Activated T-cell treated with anti-CD3 and anti-CD28 coated beads, Interleukin-2, amount 50 U/mL, for 24 hours (primary cell): ENCODE data around the gene JCAD.

Experiments used
- DNase-seq: peaks from one replicate; pipeline ENCODE4 v3.0.0-alpha.2; 2020
- H3K27ac Mint-ChIP-seq: 2 replicates; pipeline ENCODE4 v1.8.0; 2020; ENCODE audit warnings: mild to moderate bottlenecking, mixed read lengths
- H3K27me3 Mint-ChIP-seq: 2 replicates; pipeline ENCODE4 v1.8.0; 2020; ENCODE audit warnings: mixed read lengths
- H3K36me3 Mint-ChIP-seq: 2 replicates; pipeline ENCODE4 v1.8.0; 2020; ENCODE audit warnings: low read depth, mixed read lengths
- H3K4me1 Mint-ChIP-seq: 2 replicates; pipeline ENCODE4 v1.8.0; 2020; ENCODE audit warnings: low read depth, mixed read lengths
- H3K4me3 Mint-ChIP-seq: 2 replicates; pipeline ENCODE4 v1.8.0; 2020; ENCODE audit warnings: mild to moderate bottlenecking, moderate library complexity, mixed read lengths
- H3K9me3 Mint-ChIP-seq: 2 replicates; pipeline ENCODE4 v1.8.0; 2020; ENCODE audit warnings: mixed read lengths

JCAD gene

GRCh38 chr10:30057894-30058556 lies 1.4 kb downstream of the JCAD start:
- H3K27me3 Mint-ChIP-seq, result peaks cover 75% of the 10 kb centered on the region
- H3K36me3 Mint-ChIP-seq, result no peaks in the 10 kb centered on the region
- DNase-seq, result no peak
- H3K27ac Mint-ChIP-seq, result no peak overlapping the region
- no peaks in the 10 kb centered on the region for H3K9me3 Mint-ChIP-seq
- peak overlapping the region; percentile 38 for H3K4me3 Mint-ChIP-seq
- H3K4me1 Mint-ChIP-seq, result peaks cover 9% of the 10 kb centered on the region

DNA sequence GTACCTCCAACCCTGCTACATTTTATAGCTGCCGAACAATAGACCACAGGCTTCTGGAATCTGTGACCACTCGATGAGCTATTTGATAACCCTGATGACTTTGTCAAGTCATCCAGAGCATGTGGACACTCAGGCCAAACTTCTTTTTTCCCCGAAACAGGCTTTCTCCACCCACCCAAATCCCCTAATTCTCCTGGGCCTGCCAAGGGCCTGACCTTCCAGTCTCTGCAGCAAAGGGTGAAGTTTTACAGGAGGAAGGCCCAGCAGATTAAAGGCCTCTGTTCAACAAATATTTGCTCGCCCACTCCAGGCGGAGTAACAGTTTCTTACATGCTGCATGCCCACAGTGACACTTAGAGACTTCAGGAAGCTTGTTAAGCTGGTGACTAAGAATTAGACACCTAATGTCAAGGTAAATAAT lies 2.0 kb downstream of the JCAD start:
- H3K4me1 Mint-ChIP-seq, result peaks cover 9% of the 10 kb centered on the region
- H3K9me3 Mint-ChIP-seq, result no peaks in the 10 kb centered on the region
- H3K36me3 Mint-ChIP-seq, result no peaks in the 10 kb centered on the region
- no peak overlapping the region for H3K27ac Mint-ChIP-seq
- no peak overlapping the region for H3K4me3 Mint-ChIP-seq
- H3K27me3 Mint-ChIP-seq, result peaks cover 69% of the 10 kb centered on the region
- no peak for DNase-seq

GRCh38 chr10:30056767-30057355 lies 2.5 kb downstream of the JCAD start:
- H3K36me3 Mint-ChIP-seq, result no peaks in the 10 kb centered on the region
- H3K4me1 Mint-ChIP-seq, result peaks cover 9% of the 10 kb centered on the region
- H3K4me3 Mint-ChIP-seq, result no peak overlapping the region
- peaks cover 69% of the 10 kb centered on the region for H3K27me3 Mint-ChIP-seq
- H3K27ac Mint-ChIP-seq, result no peak overlapping the region
- DNase-seq, result no peak
- no peaks in the 10 kb centered on the region for H3K9me3 Mint-ChIP-seq

DNA sequence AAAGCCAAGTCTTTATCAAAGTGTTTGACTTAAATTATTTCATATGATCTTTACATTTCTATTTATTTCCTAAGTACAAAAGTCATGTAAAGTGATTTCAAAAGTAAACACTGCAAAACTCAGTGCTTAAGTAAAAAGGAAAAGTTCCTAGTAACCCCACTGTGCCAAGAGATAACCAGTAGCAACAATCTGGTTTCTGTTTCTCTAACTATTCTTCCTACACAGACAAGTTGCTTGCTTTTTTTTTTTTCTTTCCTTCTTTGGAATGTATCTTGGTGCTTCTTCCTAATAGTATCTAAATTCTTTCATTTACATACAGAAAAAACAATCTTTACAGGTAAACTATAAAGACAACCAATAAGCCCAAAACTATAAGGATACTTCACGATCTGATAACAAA lies 3.1 kb downstream of the JCAD start:
- DNase-seq, result no peak
- Mint-ChIP-seq H3K27me3 (peaks cover 67% of the 10 kb centered on the region), H3K27ac (no peak overlapping the region), H3K36me3 (no peaks in the 10 kb centered on the region), H3K9me3 (no peaks in the 10 kb centered on the region), H3K4me1 (peaks cover 9% of the 10 kb centered on the region), H3K4me3 (no peak overlapping the region)

GRCh38 chr10:30055226-30055662 lies 4.1 kb downstream of the JCAD start:
- Mint-ChIP-seq H3K27ac (no peak overlapping the region), H3K36me3 (no peaks in the 10 kb centered on the region), H3K9me3 (no peaks in the 10 kb centered on the region), H3K4me1 (peaks cover 9% of the 10 kb centered on the region), H3K4me3 (no peak overlapping the region), H3K27me3 (peaks cover 65% of the 10 kb centered on the region)
- no peak for DNase-seq

DNA sequence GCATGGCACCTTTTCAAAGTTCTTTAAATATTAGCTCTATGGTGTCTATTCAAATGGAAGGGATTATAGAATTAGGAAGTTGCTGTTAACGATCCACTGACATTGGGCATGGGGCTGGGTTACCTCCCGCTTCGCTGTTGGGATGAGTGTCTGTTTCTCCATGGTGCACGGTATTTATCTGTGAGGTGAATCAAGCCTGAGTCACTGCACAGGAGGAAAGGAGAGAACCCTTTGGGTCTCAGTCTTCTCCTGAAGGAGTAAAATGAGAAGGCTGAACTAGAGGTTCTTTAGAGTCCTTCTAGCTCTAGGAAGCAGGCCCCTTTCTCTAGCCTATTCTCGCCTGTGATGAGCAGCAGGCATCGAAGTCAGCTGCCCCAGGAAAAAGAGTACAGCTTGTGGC lies 7.3 kb downstream of the JCAD start:
- no peak for DNase-seq
- Mint-ChIP-seq H3K27me3 (peaks cover 70% of the 10 kb centered on the region), H3K4me1 (peaks cover 18% of the 10 kb centered on the region)

GRCh38 chr10:30051220-30051619 lies 8.2 kb downstream of the JCAD start:
- Mint-ChIP-seq H3K27me3 (peaks cover 69% of the 10 kb centered on the region), H3K36me3 (no peaks in the 10 kb centered on the region), H3K4me3 (no peak overlapping the region), H3K9me3 (no peaks in the 10 kb centered on the region), H3K4me1 (peaks cover 18% of the 10 kb centered on the region), H3K27ac (no peak overlapping the region)
- no peak for DNase-seq

More for the DNA sequence above, 7.3 kb downstream of the JCAD start:
- Mint-ChIP-seq H3K4me3 (no peak overlapping the region), H3K27ac (no peak overlapping the region), H3K36me3 (no peaks in the 10 kb centered on the region), H3K9me3 (no peaks in the 10 kb centered on the region)

DNA sequence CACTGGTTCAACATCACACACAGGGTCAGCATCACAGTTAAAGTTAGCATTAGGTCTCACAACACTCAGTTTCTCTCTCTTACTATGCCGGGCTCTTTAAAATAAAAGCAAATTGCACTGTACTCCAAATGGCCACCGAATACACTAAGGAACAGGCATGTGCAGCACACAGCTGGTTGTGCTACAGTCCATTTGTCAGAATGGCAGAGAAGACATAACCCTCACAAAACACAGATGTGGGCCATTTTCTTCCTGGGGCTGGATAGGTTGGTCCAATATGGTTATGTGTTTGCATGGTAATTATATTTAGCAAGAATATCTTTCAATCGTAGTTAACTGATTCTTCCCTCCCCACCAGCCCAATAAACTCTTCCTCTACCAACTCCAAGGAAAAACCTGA lies 9.0 kb downstream of the JCAD start:
- Mint-ChIP-seq H3K27me3 (peaks cover 72% of the 10 kb centered on the region), H3K36me3 (no peaks in the 10 kb centered on the region), H3K4me1 (peaks cover 18% of the 10 kb centered on the region), H3K27ac (no peak overlapping the region), H3K9me3 (no peaks in the 10 kb centered on the region), H3K4me3 (no peak overlapping the region)
- no peak for DNase-seq

- H3K9me3 Mint-ChIP-seq, result no peaks in the 10 kb centered on the region
- H3K27ac Mint-ChIP-seq, result no peak overlapping the region
- peaks cover 18% of the 10 kb centered on the region for H3K4me1 Mint-ChIP-seq
- no peak for DNase-seq
- peaks cover 77% of the 10 kb centered on the region for H3K27me3 Mint-ChIP-seq
- no peaks in the 10 kb centered on the region for H3K36me3 Mint-ChIP-seq
- H3K4me3 Mint-ChIP-seq, result no peak overlapping the region
These were observed 10.4 kb downstream of the JCAD start for GRCh38 chr10:30048768-30049517.

DNA sequence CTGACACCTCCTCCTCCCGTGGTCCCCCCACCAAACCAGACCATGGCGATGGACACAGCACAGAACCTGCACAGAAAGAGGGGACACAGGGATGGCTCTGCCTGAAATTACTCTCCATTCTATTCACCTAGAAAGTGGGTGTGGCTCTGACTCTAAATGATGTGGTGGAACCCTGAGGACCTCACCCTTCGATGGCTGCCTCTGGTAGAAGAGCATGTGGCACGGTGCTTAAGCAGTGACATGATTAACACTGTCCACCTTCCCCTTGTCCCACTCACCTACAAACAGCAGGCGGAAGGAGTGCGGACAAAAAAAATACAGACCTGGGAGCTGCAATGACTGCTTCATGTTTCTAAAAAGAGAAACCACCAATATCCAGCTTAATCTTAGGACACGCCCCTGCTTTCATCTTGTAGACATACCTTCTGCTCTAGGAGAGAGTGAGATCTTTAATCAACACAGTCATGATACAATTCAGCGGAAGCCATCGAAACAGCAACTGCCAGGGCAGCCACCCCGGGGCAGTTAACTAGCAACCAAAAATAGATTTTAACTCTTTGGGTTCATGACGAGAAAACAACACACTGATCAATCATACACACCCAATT lies 11.4 kb downstream of the JCAD start:
- H3K36me3 Mint-ChIP-seq, result no peaks in the 10 kb centered on the region
- DNase-seq, result no peak
- no peak overlapping the region for H3K27ac Mint-ChIP-seq
- H3K4me3 Mint-ChIP-seq, result peak overlapping the region; percentile 16
- H3K27me3 Mint-ChIP-seq, result peaks cover 77% of the 10 kb centered on the region
- peaks cover 18% of the 10 kb centered on the region for H3K4me1 Mint-ChIP-seq
- no peaks in the 10 kb centered on the region for H3K9me3 Mint-ChIP-seq

DNA sequence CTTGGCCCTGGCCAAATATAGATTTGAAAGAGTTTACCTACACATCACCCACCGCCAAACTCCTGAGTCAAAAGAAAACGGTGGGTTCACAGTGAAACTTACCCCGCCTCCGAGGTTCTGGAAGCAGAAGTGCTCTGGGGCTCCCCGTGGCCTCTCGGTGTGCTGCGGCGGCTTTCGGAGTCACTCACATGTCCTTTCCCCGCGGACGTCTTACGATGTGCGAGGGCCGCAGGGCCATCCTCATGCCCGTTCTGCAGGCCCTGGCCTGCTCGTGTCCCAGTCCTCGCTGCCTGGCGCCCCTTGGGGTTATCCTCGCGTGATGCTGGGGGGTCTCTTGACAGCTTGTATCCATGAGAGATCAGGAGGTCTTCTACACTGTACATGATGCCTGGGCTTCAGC lies 12.0 kb downstream of the JCAD start:
- DNase-seq, result no peak
- Mint-ChIP-seq H3K9me3 (no peaks in the 10 kb centered on the region), H3K4me3 (no peak overlapping the region), H3K27me3 (peaks cover 81% of the 10 kb centered on the region), H3K27ac (no peak overlapping the region), H3K4me1 (peaks cover 18% of the 10 kb centered on the region), H3K36me3 (no peaks in the 10 kb centered on the region)

GRCh38 chr10:30046476-30046875 lies 12.9 kb downstream of the JCAD start:
- no peaks in the 10 kb centered on the region for H3K36me3 Mint-ChIP-seq
- H3K27ac Mint-ChIP-seq, result no peak overlapping the region
- H3K27me3 Mint-ChIP-seq, result peaks cover 83% of the 10 kb centered on the region
- H3K4me3 Mint-ChIP-seq, result no peak overlapping the region
- no peaks in the 10 kb centered on the region for H3K9me3 Mint-ChIP-seq
- DNase-seq, result no peak
- peaks cover 18% of the 10 kb centered on the region for H3K4me1 Mint-ChIP-seq

DNA sequence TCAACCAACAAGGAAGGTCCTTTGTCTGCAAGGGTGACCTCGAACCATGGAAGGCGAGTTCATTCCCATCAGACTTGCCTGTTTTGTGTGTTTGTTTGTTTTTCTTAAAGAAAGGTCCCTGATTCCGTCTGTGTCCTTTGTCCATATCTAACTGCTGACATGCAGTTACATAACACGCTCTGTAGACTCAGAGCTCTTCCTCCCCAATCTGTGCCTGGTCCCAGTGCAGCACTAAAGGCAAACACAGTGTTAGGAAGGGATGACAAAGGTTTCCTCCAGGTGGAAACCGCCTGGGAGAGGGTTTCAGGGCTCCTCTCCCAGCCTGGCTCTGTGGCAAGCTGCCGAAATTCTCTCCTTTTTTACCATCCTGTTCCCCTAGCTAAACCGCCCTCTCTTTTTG lies 13.4 kb downstream of the JCAD start:
- Mint-ChIP-seq H3K4me3 (no peak overlapping the region), H3K4me1 (peaks cover 18% of the 10 kb centered on the region), H3K27ac (no peak overlapping the region), H3K27me3 (peaks cover 84% of the 10 kb centered on the region), H3K9me3 (no peaks in the 10 kb centered on the region), H3K36me3 (no peaks in the 10 kb centered on the region)
- no peak for DNase-seq

- no peak for DNase-seq
- Mint-ChIP-seq H3K36me3 (no peaks in the 10 kb centered on the region), H3K27me3 (peaks cover 85% of the 10 kb centered on the region), H3K4me1 (peaks cover 12% of the 10 kb centered on the region), H3K9me3 (no peaks in the 10 kb centered on the region), H3K4me3 (no peak overlapping the region), H3K27ac (no peak overlapping the region)
These were observed 15.7 kb downstream of the JCAD start for GRCh38 chr10:30043476-30044270.
